GM23338 (cell line): ENCODE results near the gene MAP4K5.

Experiments
- CREB1 ChIP-seq: fragments of 250-450 bp; sonication (Bioruptor Pico); IDR thresholded peaks from 2 replicates; pipeline ENCODE4 v1.5.0; 2020; ENCODE audit warnings: low read depth, mild to moderate bottlenecking, moderate library complexity
- EZH2 ChIP-seq: fragments of 200-600 bp; sonication (generic); IDR thresholded peaks from one replicate; pipeline ENCODE4 v1.8.0; 2017; ENCODE audit warnings: antibody characterized with exemption, mild to moderate bottlenecking, low read depth; ENCODE audit not compliant: unreplicated experiment
- EZH2phosphoT487 ChIP-seq: fragments of 200-600 bp; sonication (generic); IDR thresholded peaks from one replicate; pipeline ENCODE4 v1.8.1; 2018; ENCODE audit warnings: antibody characterized with exemption; ENCODE audit not compliant: unreplicated experiment
- POLR2AphosphoS5 ChIP-seq: IDR thresholded peaks from 2 replicates; pipeline ENCODE4 v1.6.1; 2016; ENCODE audit warnings: antibody characterized with exemption, low read depth
- STAT1 ChIP-seq: IDR thresholded peaks from one replicate; pipeline ENCODE4 v1.6.1; 2016; ENCODE audit warnings: antibody characterized with exemption; ENCODE audit not compliant: unreplicated experiment
- TF ChIP-seq, protein P1 (sequence below): IDR thresholded peaks from one replicate; pipeline ENCODE4 v1.6.1; 2018; ENCODE audit warnings: antibody characterized with exemption; ENCODE audit not compliant: unreplicated experiment
- TF ChIP-seq, protein P2 (sequence below), 2 experiments: fragments of 200-600 bp in 1 of 2; sonication (generic) in 1 of 2; conservative IDR thresholded peaks; 2 replicates each; pipeline versions ENCODE4 v1.5.1 to v1.6.1; 2016 to 2017; ENCODE audit warnings: antibody characterized with exemption in 2 of 2, low read depth in 2 of 2, mild to moderate bottlenecking in 2 of 2, moderate library complexity in 1 of 2
- TF ChIP-seq, protein P3 (sequence below): IDR thresholded peaks from 2 replicates; pipeline ENCODE4 v1.6.1; 2016; ENCODE audit warnings: antibody characterized with exemption

- TF ChIP-seq, protein P1, sequence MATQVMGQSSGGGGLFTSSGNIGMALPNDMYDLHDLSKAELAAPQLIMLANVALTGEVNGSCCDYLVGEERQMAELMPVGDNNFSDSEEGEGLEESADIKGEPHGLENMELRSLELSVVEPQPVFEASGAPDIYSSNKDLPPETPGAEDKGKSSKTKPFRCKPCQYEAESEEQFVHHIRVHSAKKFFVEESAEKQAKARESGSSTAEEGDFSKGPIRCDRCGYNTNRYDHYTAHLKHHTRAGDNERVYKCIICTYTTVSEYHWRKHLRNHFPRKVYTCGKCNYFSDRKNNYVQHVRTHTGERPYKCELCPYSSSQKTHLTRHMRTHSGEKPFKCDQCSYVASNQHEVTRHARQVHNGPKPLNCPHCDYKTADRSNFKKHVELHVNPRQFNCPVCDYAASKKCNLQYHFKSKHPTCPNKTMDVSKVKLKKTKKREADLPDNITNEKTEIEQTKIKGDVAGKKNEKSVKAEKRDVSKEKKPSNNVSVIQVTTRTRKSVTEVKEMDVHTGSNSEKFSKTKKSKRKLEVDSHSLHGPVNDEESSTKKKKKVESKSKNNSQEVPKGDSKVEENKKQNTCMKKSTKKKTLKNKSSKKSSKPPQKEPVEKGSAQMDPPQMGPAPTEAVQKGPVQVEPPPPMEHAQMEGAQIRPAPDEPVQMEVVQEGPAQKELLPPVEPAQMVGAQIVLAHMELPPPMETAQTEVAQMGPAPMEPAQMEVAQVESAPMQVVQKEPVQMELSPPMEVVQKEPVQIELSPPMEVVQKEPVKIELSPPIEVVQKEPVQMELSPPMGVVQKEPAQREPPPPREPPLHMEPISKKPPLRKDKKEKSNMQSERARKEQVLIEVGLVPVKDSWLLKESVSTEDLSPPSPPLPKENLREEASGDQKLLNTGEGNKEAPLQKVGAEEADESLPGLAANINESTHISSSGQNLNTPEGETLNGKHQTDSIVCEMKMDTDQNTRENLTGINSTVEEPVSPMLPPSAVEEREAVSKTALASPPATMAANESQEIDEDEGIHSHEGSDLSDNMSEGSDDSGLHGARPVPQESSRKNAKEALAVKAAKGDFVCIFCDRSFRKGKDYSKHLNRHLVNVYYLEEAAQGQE, result no peak
- TF ChIP-seq, protein P2, sequence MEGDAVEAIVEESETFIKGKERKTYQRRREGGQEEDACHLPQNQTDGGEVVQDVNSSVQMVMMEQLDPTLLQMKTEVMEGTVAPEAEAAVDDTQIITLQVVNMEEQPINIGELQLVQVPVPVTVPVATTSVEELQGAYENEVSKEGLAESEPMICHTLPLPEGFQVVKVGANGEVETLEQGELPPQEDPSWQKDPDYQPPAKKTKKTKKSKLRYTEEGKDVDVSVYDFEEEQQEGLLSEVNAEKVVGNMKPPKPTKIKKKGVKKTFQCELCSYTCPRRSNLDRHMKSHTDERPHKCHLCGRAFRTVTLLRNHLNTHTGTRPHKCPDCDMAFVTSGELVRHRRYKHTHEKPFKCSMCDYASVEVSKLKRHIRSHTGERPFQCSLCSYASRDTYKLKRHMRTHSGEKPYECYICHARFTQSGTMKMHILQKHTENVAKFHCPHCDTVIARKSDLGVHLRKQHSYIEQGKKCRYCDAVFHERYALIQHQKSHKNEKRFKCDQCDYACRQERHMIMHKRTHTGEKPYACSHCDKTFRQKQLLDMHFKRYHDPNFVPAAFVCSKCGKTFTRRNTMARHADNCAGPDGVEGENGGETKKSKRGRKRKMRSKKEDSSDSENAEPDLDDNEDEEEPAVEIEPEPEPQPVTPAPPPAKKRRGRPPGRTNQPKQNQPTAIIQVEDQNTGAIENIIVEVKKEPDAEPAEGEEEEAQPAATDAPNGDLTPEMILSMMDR (conservative IDR thresholded peaks at IDR 0.05; ENCODE audit: low read depth in 2 of 2), result no peak
- TF ChIP-seq, protein P3, sequence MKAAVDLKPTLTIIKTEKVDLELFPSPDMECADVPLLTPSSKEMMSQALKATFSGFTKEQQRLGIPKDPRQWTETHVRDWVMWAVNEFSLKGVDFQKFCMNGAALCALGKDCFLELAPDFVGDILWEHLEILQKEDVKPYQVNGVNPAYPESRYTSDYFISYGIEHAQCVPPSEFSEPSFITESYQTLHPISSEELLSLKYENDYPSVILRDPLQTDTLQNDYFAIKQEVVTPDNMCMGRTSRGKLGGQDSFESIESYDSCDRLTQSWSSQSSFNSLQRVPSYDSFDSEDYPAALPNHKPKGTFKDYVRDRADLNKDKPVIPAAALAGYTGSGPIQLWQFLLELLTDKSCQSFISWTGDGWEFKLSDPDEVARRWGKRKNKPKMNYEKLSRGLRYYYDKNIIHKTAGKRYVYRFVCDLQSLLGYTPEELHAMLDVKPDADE, result no peak
- TF ChIP-seq CREB1 (CRISPR knock-in tag) (no peak), EZH2 (no peak), POLR2AphosphoS5 (no peak), STAT1 (no peak), EZH2phosphoT487 (no peak)
Measured at GRCh38 chr14:50541159-50541567, 8.8 kb upstream of the MAP4K5 start.
